HG03558 (cell line): Measurements from ENCODE around the gene ZNF429.
"Not testable (repeated sequence)": the region's sequence is repeated elsewhere in the genome, so short reads cannot be mapped to it uniquely, and the experiment has no call there.

Experiments used
- ATAC-seq: cut with Tn5 transposase; IDR thresholded peaks from one replicate; pipeline ENCODE4 v1.9.1; 2021; ENCODE audit warnings: moderate number of reproducible peaks; ENCODE audit not compliant: unreplicated experiment; ENCODE audit errors: extremely low read depth

The ZNF429 gene

DNA sequence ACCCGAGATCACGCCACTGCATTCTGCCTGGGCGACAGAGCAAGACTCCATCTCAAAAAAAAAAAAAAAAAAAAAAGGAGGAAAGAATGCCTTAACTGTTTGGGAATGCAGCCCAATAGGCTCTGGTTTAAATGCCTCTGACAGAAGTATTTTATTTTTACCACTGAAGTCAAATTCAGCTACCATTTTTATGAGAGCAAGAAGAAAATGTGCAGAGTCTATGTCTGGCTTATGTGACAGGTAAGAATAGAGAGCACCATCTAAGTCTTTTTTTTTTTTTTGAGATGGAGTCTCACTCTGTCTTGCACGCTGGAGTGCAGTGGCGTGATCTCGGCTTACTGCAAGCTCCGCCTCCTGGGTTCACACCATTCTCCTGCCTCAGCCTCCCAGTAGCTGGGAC lies 7.2 kb downstream of the ZNF429 start:
- ATAC-seq = not testable (repeated sequence)

DNA sequence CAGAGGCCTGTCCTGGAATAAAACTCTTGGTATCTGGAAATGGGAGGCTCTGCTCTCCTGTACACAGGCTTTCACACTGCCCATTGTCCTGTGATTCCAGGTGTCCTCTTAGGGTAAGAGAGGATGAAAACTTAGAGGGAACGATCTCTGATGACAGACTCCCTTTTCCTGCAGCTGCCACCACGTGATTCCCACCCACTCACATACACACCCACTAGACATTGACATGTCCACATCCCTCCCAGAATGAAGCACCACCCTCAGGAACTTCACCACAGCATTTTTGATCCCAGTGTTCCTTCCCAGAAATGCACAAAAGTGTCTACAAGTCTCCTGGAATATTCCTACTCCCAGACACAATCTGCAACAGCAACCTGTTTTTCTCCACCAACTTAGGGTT lies 8.2 kb downstream of the ZNF429 start:
- ATAC-seq = no peak

DNA sequence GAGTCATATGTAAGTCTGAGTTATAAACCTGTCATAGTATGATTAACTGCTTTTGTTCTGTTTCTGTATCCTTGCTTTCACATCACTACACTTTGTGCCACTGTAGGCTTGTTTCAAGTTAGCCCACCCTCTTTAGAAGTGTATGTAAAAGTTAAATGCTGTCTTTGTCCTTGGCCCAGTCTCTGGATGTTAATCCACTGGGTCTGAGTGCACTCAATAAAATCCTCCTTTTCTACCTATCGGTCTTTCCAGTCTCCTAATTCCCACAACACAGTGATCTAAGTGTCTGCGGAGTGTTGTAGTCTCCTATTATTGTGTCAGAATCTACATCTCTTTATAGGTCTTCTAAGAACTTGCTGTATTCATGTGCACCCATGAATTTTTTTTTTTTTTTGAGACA lies 14.1 kb downstream of the ZNF429 start:
- no peak for ATAC-seq

DNA sequence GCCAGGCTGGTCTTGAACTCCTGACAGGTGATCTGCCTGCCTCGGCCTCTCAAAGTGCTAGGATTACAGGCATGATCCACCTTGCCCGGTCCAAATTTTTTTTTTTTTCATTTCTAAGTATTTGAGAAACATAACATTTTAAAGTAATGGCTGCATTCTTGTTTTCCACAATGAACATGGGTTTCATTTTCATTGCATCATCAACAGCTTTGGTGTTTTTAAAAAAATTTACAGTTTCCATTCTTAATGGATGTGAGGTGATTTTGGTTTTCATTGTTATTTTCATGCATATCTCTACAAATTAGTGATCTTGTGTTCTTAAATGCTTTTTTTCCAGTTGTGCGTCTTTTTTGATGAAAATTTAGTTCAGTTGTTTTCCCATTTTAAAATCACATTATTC lies 27.5 kb downstream of the ZNF429 start:
- ATAC-seq = no peak

DNA sequence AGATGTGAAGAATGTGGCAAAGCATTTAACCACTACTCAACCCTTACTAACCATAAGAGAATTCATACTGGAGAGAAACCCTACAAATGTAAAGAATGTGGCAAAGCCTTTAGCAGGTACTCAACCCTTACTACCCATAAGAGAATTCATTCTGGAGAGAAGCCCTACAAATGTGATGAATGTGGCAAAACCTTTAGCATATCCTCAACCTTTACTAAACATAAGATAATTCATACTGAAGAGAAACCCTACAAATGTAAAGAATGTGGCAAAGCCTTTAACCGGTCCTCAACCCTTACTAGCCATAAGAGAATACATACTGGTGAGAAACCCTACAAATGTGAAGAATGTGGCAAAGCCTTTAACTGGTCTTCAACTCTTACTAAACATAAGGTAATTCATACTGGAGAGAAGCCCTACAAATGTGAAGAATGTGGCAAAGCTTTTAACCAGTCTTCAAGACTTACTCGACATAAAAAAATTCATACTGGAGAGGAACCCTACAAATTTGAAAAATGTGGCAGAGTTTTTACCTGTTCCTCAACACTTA lies 31.4 kb downstream of the ZNF429 start:
- ATAC-seq = not testable (repeated sequence)

DNA sequence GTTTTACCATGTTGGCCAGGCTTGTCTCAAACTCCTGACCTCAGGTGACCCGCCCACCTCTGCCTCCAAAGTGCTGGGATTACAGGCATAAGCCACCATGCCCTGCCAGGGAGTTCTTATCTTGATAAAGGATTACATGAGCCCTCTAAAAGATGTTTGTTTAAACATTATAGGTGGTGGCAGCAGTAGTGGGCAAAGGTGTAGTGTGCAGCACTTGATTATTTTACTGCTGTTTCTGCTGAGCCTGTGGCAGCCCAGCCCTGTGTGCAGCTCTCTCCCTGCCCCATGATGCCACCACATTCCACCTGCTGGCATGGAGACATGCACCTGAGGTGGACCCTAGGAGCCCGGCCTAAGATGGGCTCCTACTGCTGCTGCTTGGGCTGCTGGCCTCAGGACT lies 54.0 kb downstream of the ZNF429 start:
- ATAC-seq = no peak

DNA sequence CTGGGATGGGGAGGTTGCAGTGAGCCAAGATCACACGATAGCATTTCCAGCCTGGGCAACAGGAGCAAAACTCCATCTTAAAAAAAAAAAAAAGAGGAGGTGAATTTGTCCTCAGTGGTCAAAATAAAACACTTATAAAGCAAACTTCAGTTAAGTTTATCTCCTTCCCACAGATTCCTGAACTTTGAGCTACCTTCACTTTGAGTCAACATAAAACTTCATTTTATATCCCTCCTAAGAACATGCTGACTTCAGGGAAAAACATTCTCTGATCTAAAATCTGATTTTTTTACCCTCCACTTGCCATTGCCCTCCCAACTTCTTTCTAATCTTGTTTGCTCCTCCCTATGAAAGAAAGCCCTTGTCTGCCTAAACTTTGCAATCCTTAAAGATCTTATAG lies 59.0 kb downstream of the ZNF429 start:
- no peak for ATAC-seq

DNA sequence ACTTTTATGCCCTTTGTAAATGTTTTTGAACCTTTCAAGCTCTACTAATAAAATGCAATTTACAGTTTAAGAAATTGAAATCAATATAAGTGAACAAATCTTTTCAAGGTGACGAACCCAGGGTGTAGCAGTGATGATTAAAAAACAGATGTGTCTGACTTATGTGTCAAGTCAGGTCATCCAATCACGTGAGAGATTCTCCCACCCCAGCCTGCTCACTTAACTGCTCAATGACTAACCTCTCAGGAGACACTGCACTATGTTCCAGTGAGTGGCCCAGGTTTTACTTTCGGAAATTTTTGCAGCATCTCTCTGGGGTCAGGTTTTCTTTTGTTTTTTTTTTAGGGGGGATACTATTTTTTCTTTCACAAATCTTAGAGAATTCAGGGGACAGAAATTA lies 60.7 kb downstream of the ZNF429 start:
- ATAC-seq = no peak

DNA sequence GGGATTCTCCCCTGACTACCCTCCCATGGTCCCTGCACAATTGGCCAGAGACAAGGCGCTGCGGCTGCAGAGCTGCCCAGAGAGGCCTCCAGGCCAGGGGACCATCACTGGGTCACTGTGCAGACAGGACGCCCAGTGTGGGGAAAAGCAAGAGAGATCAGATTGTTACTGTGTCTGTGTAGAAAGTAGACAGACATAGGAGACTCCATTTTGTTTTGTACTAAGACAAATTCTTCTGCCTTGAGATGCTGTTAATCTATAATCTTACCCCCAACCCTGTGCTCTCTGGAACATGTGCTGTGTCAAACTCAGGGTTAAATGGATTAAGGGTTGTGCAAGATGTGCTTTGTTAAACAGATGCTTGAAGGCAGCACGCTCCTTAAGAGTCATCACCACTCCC lies 62.4 kb downstream of the ZNF429 start:
- not testable (repeated sequence) for ATAC-seq

DNA sequence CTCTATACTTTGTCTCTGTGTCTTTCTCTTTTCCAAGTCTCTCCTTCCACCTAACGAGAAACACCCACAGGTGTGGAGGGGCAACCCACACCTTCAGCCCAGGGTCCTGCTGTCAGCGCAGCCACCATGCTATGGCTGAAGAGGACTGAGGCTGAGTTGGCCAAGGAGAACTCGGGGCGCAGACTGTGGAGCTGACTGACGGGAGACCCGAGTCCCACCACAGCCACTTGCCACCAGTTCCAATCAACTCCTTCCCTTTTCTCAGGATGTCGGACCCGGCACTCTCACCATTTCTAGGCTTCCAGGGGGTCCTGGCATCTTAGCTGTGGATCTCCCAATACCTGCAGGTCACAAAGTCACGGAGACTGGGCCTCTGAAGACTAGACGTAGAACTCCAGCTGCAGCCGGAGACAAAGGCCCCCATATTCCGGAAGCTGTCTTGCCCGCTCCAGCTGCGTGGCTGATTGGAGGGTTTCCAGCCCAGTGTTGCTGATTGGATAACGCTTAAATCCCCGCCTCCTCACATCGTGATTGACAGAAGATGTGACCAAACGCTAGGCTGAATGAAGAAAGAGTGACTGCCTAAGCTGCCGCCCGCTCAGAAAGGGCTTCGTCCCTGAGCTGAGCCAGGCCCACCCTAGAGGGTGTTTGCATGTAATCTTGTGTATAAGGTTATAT lies 63.6 kb downstream of the ZNF429 start:
- ATAC-seq = no peak

DNA sequence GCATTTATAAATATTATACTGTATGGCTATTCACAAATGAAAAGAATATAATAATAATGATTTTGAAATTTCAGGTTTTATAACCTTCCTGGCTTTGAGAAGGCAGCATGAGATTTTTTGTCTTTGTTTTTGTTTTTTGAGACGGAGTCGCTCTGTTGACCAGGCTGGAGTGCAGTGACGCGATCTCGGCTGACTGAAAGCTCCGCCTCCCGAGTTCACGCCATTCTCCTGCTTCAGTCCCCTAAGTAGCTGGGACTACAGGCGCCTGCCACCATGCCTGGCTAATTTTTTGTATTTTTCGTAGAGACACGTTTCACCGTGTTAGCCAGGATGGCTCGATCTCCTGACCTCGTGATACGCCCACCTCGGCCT lies 64.1 kb downstream of the ZNF429 start:
- ATAC-seq = no peak

DNA sequence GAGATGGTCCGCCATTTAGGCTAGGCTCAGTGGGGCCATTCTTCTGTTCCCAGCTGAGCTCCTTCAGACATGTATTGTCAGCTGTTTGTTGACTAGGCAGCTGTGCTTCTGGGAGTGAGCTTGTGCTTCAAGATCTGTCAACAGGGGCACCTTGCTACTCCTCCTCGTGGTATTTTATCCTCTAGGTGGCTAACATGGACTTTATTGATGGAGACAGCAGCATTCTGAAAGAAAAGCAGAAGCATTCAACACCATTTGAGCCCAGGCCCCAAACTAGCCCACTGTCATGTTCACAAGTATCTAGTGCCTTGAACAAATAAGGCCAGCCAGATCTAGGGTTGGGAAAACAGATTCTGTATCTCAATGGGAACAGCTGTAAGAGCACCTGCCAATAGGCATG lies 65.9 kb downstream of the ZNF429 start:
- ATAC-seq = no peak

DNA sequence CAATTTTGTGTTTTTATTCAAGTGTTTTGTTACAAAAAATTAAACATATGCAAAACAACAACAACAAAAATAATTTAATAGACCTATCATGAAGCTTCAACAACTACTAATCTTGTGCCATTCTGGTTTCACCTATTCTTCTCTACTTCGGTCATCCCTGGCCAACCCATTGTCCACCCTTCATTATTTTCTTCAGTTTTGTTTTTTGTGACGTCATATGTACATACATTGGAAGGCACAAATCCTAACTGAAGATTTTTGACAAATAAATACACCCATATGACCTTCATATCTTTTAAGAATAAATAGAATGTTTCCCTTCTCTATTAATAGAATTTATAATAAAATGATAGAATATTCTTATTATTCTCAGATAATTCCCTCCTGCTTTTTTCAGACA lies 69.2 kb downstream of the ZNF429 start:
- ATAC-seq = no peak

DNA sequence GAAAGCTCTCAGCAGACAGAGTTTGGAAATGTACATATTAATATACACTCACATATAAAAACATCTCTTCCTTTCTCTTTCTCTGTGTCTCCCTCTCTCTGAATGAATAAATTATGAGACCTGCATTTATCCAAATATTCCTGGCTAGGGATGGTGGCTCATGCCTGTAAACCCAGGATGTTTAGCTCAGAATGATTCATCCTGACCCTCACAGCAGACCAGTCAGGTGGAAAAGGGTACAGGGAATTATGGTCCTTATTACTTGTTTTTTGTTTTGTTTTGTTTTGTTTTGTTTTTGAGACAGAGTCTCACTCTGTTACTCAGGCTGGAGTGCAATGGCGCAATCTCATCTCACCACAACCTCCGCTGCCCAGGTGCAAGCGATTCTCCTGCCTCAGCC lies 71.1 kb downstream of the ZNF429 start:
- no peak for ATAC-seq

DNA sequence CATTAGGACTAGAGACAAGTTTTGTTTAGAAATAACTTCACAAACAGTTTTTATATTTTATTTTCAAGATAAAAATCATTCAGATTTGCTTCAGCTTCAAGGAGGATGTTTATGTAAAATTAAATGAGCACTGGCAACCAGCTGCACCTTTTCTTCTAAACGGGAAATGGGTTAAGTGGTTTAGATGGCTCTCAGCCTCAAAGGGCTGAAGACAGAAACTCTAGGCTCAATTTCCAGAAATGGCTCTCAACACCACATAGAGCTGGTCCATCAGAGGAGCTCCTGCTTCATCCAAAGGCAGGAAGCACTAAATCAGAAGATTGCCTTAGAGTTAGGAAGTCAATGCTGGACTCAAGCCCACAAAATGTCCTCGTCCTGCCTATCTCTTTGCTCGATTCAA lies 74.7 kb downstream of the ZNF429 start:
- ATAC-seq = no peak

DNA sequence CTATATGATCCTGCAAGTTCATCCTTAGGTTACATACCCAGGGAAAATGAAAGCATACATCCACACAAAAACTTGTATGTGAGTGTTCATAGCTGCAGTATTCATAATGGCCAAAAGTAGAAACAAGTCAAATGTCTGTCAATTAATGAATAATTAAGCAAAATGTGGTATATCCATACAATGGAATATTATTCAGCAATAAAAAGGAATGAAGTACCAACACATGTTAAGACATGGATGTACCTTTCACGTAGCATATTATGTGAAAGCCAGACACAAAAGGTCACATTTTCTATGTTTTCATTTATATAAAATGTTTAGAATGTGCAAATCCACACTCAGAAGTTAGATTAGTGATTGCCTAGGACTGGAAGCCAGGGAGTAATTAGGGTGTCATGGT lies 75.4 kb downstream of the ZNF429 start:
- no peak for ATAC-seq

DNA sequence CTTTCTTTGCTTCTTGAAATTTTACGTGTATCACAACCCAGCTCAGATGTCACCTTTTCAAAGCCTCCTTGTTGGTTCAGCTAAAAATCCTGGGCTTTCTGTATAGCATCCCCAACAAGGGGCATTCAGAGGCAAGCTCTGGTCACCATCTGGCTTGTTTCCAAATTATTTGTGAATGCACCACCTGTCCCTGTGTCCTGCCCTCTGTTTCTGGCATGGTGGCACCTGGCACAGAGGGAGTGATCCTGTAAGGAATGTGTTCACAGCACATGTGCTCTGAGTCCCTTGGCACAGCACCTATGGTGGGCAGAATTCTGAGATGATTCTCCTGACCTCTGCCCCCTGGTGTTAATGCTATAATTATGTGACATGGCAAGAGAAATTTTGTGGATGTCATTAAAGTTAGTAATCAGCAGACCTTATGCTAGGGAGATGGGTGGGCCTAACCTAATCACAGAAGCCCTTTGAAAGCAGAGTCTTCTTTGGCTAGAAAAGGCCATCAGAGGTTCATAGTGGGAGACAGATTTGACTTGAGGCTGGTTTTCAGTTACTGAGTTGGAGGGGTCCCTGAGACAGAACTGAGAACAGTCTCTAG lies 76.3 kb downstream of the ZNF429 start:
- ATAC-seq = no peak

DNA sequence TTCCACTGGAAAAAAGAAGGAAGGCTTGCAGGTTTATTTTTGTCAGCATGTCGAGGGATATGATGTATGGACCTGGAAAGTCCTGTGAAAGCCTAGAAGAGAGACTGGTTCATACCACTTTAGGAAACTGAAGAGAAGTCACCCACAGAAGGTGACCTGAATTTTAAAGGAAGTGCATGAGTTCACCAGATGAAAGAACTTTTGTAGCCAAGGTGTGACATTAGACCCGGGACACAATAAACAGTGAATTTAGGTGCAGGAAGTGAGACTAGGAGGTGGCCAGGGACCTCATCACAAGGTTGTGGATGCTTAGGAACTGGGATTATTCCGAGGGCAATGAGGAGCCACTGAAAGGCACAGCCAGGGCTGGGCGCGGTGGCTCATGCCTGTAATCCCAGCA lies 79.1 kb downstream of the ZNF429 start:
- ATAC-seq = no peak

DNA sequence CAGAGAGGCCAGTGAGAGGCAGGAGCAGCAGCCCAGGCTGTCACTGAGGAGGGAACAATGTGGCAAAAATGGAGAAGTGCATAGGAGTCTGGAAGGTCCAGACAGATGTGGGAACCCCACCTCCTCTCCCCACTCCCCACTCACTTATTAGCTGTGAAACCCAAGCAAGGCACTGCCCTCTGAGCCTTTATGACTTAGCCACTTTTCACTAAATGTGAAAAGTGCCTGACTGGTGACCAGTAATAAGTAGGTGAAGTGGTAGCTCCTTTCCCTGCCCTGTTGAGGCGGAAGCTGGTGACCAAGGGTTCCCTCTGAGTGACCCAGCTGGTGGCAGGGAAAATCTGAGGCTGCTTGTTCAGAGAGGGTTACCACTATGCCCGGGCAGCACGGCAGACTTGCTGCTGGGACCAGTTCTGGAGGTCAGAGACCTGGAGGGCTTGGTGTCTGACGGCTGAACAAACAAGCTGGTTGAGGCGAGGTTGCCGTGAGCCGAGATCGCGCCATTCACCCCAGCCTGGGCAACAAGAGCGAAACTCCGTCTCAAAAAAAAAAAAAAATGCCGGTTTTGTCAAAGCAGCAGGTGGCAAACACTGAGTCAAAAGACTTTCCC lies 80.0 kb downstream of the ZNF429 start:
- ATAC-seq = no peak

DNA sequence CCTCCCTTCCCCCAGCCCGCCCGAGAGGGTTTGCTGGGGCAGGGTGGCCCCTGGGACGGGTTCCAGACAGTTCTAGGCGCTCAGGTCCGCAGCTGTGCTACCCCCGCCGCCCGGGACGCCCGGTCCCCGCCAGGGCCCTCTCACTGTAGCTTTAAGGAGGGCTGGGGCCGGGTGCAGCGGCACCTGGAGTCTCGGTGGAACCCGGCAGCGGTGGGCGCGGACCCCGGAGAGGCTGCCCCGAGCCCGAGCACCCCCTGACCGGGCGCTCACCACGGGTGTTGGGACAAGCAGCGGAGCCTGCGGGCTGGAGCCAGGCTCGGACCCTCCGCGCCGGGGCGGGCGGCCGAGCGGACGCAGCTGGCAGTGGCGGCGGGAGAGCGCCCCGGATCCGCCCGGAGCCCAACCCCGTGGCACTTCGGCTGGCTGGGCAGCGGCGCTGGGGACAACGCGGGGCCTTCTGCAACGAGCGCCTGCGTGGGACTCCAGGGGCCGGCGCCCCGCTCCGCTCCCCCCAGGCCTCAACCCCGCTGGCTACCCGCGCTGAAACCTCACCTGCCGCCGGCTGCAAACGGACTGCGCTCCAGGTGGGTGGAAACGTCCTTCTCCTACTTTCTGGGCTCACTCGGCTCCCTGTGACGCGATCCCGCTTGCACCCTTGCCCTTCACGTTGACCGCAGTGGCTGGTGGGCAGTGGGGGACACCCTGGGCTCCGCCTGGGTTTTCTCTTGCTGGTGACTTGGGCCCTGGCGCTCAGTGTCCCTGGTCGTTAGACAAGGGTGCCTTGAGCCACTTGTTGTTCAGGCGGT lies 81.1 kb downstream of the ZNF429 start:
- no peak for ATAC-seq

DNA sequence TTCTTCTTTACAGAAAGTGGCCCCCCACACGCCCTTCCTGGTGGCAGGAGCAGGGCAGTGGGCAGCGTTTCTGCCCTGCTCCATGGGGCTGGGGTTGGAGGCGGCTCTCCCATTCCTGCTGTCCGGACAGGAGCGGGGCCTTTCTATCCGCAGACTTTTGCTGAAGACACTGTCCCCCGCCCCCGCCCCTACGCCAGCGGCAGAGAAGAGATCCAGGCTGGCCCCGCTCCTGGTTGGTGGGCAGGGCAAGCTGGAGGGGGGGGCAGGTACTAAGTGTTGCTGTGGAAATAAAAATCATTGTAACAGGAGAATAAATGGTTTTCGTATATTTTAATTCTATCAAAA lies 81.7 kb downstream of the ZNF429 start:
- ATAC-seq = no peak
